Neural crest cell (in vitro differentiated cells): Measurements from ENCODE around the gene RPH3AL. TPM values are rescaled to one million over a fixed set of nuclear protein-coding genes. Genes with fewer than 3 reads are reported as not detected.
"Not testable (repeated sequence)": the region's sequence is repeated elsewhere in the genome, so short reads cannot be mapped to it uniquely, and the experiment has no call there.

Experiments used
- DNase-seq: peaks from one replicate; pipeline ENCODE4 v3.0.0; 2021; ENCODE audit warnings: low read depth, mixed read lengths, low spot score
- H3K27ac Mint-ChIP-seq: one replicate; pipeline ENCODE4 v1.8.0; 2021; ENCODE audit warnings: mild to moderate bottlenecking, mixed read lengths; ENCODE audit not compliant: unreplicated experiment
- H3K27me3 Mint-ChIP-seq: 2 replicates; pipeline ENCODE4 v1.8.0; 2021; ENCODE audit warnings: low read depth, mild to moderate bottlenecking, mixed read lengths
- H3K36me3 Mint-ChIP-seq: 2 replicates; pipeline ENCODE4 v1.8.0; 2021; ENCODE audit warnings: low read depth, mild to moderate bottlenecking, mixed read lengths
- H3K4me1 Mint-ChIP-seq: 2 replicates; pipeline ENCODE4 v1.8.0; 2021; ENCODE audit warnings: mixed read lengths
- H3K4me3 Mint-ChIP-seq: one replicate; pipeline ENCODE4 v1.8.0; 2021; ENCODE audit warnings: mild to moderate bottlenecking, mixed read lengths
- H3K9me3 Mint-ChIP-seq: 2 replicates; pipeline ENCODE4 v1.8.0; 2021; ENCODE audit warnings: mixed read lengths
- total RNA-seq: library from RNA; stranded (reverse); gene quantifications from 2 replicates; pipeline ENCODE4 v1.2.1, GENCODE V29; 2021
- TF ChIP-seq, protein P1 (sequence below): fragments of 200-600 bp; sonication (generic); conservative IDR thresholded peaks from 2 replicates; pipeline ENCODE4 v1.5.0; 2021; ENCODE audit warnings: antibody characterized with exemption, mild to moderate bottlenecking

Gene RPH3AL
- total RNA-seq, 1 donor from 2014 or later = 1.9 TPM

DNA sequence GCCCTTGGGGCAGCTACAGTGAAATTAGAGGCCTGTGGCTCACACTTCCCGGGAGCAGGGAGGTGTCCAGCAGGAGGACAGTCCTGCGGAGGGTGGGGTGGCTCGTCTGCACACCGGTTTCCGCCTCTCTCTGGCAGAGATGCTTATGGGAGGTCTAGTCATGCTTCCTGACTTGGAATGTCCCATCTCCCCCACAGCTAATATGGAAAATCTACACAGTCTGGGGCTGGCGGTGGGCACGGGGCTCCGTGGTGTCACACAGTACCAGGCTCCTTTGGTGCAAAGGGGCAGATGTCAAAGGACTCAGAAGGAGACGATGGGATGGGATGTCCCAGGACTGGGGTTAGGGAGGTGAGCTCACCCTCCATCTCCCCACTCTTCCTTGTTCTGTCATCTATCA is 127.1 kb downstream of the RPH3AL start:
- H3K4me1 Mint-ChIP-seq = peaks cover 4% of the 10 kb centered on the region
- no peak for DNase-seq
- H3K27ac Mint-ChIP-seq = no peak overlapping the region
- TF ChIP-seq, protein P1, sequence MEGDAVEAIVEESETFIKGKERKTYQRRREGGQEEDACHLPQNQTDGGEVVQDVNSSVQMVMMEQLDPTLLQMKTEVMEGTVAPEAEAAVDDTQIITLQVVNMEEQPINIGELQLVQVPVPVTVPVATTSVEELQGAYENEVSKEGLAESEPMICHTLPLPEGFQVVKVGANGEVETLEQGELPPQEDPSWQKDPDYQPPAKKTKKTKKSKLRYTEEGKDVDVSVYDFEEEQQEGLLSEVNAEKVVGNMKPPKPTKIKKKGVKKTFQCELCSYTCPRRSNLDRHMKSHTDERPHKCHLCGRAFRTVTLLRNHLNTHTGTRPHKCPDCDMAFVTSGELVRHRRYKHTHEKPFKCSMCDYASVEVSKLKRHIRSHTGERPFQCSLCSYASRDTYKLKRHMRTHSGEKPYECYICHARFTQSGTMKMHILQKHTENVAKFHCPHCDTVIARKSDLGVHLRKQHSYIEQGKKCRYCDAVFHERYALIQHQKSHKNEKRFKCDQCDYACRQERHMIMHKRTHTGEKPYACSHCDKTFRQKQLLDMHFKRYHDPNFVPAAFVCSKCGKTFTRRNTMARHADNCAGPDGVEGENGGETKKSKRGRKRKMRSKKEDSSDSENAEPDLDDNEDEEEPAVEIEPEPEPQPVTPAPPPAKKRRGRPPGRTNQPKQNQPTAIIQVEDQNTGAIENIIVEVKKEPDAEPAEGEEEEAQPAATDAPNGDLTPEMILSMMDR = no peak
- no peaks in the 10 kb centered on the region for H3K27me3 Mint-ChIP-seq
- no peaks in the 10 kb centered on the region for H3K9me3 Mint-ChIP-seq
- no peak overlapping the region for H3K4me3 Mint-ChIP-seq
- no peaks in the 10 kb centered on the region for H3K36me3 Mint-ChIP-seq

DNA sequence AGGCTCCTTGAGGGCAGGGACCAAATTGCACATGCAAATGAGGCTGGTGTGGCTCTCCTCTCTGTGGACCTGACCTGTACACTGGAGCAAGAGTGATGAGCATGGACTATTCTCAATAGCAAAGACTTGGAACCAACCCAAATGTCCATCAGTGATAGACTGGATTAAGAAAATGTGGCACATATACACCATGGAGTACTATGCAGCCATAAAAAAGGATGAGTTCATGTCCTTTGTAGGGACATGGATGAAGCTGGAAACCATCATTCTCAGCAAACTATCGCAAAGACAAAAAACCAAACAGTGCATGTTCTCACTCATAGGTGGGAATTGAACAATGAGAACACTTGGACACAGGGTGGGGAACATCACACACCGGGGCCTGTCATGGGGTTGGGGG is 128.0 kb downstream of the RPH3AL start:
- not testable (repeated sequence) for H3K36me3 Mint-ChIP-seq, H3K4me3 Mint-ChIP-seq
- peak overlapping the region; percentile 86 for H3K27ac Mint-ChIP-seq

DNA sequence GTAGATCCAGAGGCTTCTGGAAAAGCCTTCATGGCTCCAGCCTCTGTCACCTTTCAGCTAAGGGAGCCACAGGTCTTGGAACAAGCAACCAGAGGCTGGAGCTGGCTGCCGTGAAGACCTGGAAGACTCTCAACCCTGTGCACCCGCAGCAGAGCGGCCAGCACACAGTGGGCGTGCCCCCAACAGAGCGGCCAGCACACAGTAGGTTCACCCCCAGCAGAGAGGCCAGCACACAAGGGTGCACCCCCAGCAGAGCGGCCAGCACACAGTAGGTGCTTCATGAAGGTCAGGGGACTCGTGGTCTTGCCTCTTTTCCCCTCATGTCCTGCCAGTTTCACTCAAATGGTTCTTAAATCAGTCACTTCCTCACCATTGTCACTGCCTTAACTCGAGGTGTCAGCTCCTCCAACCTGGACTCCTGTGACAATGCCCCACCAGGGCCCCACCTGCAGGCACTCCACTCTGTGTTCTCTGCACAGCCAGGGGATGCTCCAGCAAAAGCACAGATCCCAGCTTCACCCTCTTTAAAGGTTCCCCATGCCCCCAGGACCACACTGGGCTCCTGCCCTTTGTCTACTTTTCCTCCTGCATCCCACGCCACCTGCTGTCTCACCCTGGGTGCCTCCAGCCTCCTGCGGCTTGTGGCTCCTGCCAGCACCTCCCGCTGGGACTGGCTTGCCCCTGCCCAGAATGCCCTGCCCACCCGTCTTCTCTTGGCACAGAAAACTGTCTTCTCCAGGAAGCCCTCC is 128.7 kb downstream of the RPH3AL start:
- Mint-ChIP-seq H3K9me3 (no peaks in the 10 kb centered on the region), H3K4me3 (no peak overlapping the region), H3K27ac (no peak overlapping the region), H3K36me3 (no peaks in the 10 kb centered on the region), H3K27me3 (no peaks in the 10 kb centered on the region), H3K4me1 (peaks cover 4% of the 10 kb centered on the region)
- TF ChIP-seq, protein P1 = no peak
- DNase-seq = no peak

More for the DNA sequence above, 128.0 kb downstream of the RPH3AL start:
- H3K27me3 Mint-ChIP-seq, H3K9me3 Mint-ChIP-seq, DNase-seq, H3K4me1 Mint-ChIP-seq: not testable (repeated sequence)

DNA sequence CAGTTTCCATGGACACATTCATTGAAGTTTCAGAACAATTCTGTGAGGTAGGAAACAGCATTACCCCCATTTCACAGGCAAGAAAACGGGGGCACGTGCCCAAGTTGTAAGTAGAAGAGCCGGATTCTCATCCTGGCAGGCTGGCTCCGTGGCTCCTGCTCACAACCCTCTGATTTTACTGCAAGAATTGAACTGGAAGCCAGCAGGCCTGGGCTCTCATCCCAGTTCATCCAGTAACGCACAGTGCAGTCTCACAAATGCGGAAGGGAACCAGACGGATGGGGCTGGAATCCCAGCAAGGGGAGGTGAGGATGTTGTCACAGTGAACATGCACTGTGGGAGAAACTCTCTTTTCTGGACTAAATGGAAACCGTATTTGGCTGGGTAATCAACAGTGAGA is 130.4 kb downstream of the RPH3AL start:
- H3K4me1 Mint-ChIP-seq = peaks cover 4% of the 10 kb centered on the region
- H3K36me3 Mint-ChIP-seq = no peaks in the 10 kb centered on the region
- no peaks in the 10 kb centered on the region for H3K27me3 Mint-ChIP-seq
- no peaks in the 10 kb centered on the region for H3K9me3 Mint-ChIP-seq
- DNase-seq = no peak
- no peak overlapping the region for H3K4me3 Mint-ChIP-seq
- TF ChIP-seq, protein P1 = no peak
- H3K27ac Mint-ChIP-seq = no peak overlapping the region

DNA sequence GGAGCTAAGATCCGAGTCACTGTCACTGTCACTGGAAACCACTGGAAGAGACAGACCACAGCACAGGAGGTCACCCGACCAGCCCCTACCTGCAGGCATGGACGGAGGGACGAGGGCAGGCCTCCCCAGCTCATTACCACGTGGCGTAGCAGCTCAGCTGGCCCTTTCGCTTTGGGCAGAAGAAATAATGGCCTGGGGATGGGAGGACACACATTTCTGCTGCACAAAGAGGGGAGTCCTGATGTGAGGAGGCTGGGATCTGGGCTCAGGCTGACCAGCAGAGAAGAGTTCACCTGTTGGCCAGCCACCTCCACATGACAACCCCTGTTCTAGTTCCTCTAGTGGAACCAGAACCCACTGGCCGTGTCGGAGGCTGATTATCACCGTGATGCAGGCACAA is 132.9 kb downstream of the RPH3AL start:
- H3K4me3 Mint-ChIP-seq = no peak overlapping the region
- H3K27ac Mint-ChIP-seq = no peak overlapping the region
- no peaks in the 10 kb centered on the region for H3K36me3 Mint-ChIP-seq
- H3K27me3 Mint-ChIP-seq = no peaks in the 10 kb centered on the region
- no peaks in the 10 kb centered on the region for H3K9me3 Mint-ChIP-seq
- TF ChIP-seq, protein P1 = no peak
- no peaks in the 10 kb centered on the region for H3K4me1 Mint-ChIP-seq
- no peak for DNase-seq

DNA sequence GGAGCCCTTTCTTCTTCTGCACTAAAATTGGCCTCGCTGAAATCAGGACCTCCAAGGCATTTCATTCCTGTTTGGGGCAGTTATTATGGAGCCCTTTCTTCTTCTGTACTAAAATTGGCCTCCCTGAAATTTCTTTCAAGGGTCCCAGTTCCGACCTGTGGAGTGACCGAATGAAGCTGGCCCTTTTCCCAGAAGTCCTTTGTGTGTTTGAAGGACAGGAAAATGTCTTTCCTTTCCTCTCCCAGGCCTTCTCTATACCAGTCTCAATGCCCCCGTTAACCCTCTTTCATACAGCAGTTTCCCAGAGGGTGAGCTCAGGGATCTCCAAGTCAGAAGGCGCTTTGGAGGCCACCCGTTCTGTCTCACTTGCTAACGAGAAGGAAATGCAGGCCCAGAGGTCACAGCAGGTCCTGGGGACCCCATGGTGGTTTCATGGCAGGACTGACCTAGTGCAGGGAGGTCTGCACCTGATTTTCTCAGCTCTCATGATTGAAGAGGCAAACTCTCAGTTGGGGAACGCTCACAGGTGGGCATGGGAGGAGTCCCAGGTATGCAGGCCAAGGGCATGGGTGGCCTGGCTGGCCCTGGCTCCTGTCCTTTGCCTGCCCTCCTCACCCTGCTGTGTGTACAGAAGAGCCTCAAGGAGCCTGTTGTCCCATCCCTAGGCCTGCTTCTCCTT is 134.0 kb downstream of the RPH3AL start:
- H3K4me3 Mint-ChIP-seq = no peak overlapping the region
- no peaks in the 10 kb centered on the region for H3K36me3 Mint-ChIP-seq
- TF ChIP-seq, protein P1 = no peak
- DNase-seq = no peak
- no peaks in the 10 kb centered on the region for H3K27me3 Mint-ChIP-seq
- H3K27ac Mint-ChIP-seq = no peak overlapping the region
- H3K9me3 Mint-ChIP-seq = no peaks in the 10 kb centered on the region
- H3K4me1 Mint-ChIP-seq = no peaks in the 10 kb centered on the region
